ENCODE data around the gene ZDHHC9.

ZDHHC9 gene

DNA sequence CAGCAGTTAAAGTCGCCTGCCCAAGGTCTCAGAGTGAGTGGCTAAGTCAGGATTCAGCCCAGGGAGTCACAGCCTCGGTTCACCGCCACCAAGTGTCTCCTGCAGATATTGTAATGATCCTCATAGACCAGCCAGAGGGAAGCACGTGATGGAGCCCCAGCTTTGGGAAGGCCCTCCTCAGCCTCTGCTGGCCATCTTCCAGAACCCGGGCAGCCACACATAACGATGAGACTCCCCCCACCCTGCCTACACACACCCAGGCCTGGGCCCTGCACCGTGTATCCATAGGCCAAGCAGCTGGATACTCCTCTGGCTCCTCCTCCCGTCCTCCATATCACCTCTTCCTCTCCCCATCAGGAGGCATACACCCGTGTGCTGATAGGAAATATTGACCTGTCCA lies 83.5 kb downstream of the ZDHHC9 start:
- DNase-seq: no peak

DNA sequence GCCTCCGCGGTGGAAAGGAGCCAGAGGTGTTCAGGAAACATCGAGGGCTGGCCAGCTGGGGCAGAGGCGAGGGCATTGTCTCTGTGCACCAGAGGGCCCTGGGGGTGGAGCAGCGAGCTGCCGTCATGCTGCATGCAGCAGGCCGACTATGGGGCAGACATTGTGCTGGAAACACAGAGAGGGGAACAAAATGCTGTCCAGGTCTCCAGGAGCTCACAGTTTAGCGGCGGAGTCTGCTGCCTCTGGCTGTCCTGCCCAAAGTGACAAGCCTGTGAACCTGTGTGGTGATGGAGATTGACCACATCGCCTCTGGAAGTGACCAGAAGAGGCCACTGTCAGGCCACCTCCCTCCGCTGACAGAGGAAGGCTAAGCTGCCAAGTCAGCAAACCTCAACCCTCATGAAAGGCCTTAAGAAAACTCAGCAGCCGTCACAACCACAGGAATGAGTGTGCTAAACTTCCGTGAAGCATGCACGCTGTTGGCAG lies 84.1 kb downstream of the ZDHHC9 start:
- DNase-seq: peak; percentile 71

DNA sequence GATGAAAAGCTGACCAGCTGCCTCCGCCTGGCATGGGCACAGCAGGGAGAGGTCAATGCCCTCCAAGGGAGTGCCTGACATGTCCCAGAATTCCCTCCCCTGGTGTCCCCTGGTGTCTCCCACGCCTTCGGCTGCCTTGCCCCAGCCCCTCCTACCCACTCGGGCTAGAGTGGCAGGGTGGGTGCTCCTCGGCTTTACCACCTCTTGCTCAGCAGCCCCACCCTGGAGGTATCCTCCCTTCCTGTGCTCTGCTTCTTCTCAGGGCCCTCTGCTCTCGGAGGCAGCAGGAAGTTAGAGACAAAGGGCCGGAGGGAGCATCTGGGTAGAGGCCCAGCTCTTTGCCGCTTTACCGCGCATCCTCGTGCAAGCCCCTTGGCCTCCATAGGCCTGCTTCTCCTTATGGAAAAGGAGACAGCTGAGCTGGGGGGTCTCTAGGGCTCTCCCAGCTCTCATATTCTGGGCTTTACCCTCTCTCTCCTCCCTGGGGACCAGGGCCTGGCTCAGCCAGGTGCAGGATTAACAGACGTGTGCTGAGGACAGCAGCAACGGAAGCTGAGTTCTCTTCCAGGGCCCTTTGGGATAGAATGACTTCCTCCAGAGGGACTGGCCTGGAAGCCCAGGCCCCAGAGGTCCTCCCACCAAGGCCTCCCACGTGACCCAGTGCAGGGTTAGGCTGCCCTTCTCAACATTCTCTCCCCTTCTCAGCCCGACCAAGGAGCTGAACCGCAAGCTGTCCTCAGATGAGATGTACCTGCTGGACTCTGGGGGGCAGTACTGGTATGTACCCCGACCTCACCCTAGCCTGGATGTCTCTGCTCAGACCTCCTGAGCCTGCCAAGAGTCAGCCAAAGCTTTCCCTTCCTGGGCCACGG lies 87.7 kb downstream of the ZDHHC9 start:
- DNase-seq: no peak

DNA sequence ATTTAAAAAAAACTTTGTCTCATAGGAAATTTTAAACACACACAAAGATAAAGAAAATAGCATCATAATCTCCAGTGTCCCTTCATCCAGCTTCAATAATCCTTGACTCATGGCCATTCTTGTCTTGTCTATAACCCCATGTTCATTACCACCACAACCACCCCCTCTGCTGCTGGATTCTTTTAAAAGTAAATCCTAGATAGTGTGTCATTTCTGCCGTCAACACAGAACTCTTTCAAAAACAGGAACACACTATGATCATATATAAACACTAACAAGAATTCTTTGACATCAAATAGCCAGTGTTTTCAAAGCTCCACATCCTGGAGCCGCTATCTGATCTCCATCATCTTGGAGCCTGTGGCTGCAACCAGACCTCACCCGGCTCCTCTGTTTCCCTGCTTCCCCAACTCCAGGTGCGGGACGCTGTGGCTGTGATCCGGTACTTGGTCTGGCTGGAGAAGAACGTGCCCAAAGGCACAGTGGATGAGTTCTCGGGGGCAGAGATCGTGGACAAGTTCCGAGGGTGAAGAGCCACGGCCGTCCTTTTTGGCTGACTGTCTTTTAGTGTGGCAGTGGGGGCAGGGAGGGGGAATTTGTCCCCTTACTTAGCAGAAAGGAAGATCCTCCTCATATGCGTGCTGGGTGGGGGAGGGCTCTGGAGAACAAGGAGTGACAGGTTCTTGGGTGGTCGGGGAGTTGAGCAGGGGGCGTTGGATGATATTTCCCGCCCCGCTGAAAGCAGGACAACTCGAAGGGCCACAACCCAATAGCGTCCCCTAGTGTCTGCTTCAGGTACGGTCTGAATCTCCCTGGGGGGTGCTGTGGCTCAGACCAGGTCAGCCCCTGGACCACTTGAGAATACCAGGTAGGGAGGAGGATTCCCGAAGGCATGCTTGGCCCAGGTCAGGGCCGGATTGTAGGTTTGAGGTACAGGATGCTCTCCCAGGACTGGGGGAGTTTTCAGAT lies 89.3 kb downstream of the ZDHHC9 start:
- DNase-seq: no peak

All from fibroblast of skin of right quadriceps (primary cell).